ENCODE measurements around the gene DKK3. TPM values are rescaled to one million over a fixed set of nuclear protein-coding genes. Genes with fewer than 3 reads are reported as not detected.

DKK3 gene
- polyA plus RNA-seq, 2 of the 4 experiments (the other 2 are of a cell fraction), result 18.4 to 20.8 TPM

DNA sequence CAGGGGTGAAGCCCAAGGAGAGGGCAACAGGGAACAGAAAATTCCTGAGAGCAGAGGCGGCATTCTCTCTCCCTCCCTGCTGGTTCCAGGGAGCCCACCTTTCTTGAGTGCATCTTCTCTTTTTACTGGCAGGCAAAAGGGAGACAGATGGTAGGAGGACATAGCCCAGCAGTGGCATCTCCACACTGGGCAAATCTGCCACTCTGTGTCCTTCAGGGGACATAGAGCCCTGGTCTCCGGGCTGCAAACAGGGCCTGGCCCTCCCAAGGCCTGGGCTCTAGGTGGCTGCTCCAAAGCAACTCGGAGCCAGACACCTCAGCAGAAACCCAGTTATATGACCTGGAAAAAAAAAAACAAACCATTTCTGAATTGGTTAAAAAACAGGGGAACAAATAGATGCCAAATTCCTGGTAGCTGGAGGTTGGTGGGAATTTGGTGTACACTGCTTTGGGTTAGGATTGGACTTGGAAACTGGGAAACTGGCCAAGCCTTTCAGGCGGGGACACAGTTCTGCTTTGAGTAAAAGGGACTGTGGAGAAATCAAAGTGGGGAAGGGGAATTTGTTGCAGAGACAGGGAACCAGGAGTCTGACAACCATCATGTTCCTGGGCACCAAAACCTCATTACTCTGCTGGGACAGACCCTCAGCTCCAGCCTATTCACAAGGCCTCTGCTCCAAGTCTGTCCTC is 23.6 kb upstream of the DKK3 start:
- Histone ChIP-seq H3K4me1 (peaks cover 13% of the 10 kb centered on the region), H3K4me2 (no peak overlapping the region), H3K9me3 (no peaks in the 10 kb centered on the region), H3K4me3 (no peak overlapping the region), H3K27ac (no peak overlapping the region)
- POLR2A ChIA-PET, result no interaction called here
- FAIRE-seq (no peak), DNase-seq (ENCODE audit: low read depth in 1 of 2, low spot score in 1 of 2) (no peak), ATAC-seq (no peak)
- no peak for TF ChIP-seq BHLHE40 (IDR thresholded peaks at IDR 0.05; ENCODE audit: low read depth, low read length)
- no peak for TF ChIP-seq RAD21 (conservative IDR thresholded peaks at IDR 0.05 in 1 of 2, IDR thresholded peaks at IDR 0.05 in 1 of 2)
- TF ChIP-seq ZC3H11A (IDR thresholded peaks at IDR 0.05), result no peak
- no peak for TF ChIP-seq NPAS2 (CRISPR knock-in tag; IDR thresholded peaks at IDR 0.05; ENCODE audit: borderline replicate concordance)
- TF ChIP-seq, protein P1, sequence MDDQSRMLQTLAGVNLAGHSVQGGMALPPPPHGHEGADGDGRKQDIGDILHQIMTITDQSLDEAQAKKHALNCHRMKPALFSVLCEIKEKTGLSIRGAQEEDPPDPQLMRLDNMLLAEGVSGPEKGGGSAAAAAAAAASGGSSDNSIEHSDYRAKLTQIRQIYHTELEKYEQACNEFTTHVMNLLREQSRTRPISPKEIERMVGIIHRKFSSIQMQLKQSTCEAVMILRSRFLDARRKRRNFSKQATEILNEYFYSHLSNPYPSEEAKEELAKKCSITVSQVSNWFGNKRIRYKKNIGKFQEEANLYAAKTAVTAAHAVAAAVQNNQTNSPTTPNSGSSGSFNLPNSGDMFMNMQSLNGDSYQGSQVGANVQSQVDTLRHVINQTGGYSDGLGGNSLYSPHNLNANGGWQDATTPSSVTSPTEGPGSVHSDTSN (IDR thresholded peaks at IDR 0.05), result no peak
- no peak for TF ChIP-seq NFE2L2 (conservative IDR thresholded peaks at IDR 0.05; ENCODE audit: low read length)
- no peak for TF ChIP-seq FOSB (CRISPR knock-in tag; IDR thresholded peaks at IDR 0.05)
- no peak for TF ChIP-seq USF2 (IDR thresholded peaks at IDR 0.05)
- no peak for TF ChIP-seq EHMT2 (IDR thresholded peaks at IDR 0.05; ENCODE audit: low read depth)
- no peak for TF ChIP-seq ZFP36 (IDR thresholded peaks at IDR 0.05; ENCODE audit: borderline replicate concordance, partially characterized antibody)
- no peak for TF ChIP-seq SMC3 (IDR thresholded peaks at IDR 0.05)
- no peak for TF ChIP-seq CHD2 (IDR thresholded peaks at IDR 0.05; ENCODE audit: low read length, partially characterized antibody)
- TF ChIP-seq, protein P2, sequence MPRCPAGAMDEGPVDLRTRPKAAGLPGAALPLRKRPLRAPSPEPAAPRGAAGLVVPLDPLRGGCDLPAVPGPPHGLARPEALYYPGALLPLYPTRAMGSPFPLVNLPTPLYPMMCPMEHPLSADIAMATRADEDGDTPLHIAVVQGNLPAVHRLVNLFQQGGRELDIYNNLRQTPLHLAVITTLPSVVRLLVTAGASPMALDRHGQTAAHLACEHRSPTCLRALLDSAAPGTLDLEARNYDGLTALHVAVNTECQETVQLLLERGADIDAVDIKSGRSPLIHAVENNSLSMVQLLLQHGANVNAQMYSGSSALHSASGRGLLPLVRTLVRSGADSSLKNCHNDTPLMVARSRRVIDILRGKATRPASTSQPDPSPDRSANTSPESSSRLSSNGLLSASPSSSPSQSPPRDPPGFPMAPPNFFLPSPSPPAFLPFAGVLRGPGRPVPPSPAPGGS (IDR thresholded peaks at IDR 0.05), result no peak
- no peak for TF ChIP-seq RNF2 (IDR thresholded peaks at IDR 0.05; ENCODE audit: borderline replicate concordance, low read depth)
- WGBS (ENCODE audit: missing lambda C conversion rate), result 96% methylated on average over 4 of the region's 4 CpGs
- CTCF ChIA-PET, result interaction anchor here (1.0 kb wide), 1 partner anchor 12 kb away, joined by 3 read pairs; no protein-coding TSS in a partner anchor

DNA sequence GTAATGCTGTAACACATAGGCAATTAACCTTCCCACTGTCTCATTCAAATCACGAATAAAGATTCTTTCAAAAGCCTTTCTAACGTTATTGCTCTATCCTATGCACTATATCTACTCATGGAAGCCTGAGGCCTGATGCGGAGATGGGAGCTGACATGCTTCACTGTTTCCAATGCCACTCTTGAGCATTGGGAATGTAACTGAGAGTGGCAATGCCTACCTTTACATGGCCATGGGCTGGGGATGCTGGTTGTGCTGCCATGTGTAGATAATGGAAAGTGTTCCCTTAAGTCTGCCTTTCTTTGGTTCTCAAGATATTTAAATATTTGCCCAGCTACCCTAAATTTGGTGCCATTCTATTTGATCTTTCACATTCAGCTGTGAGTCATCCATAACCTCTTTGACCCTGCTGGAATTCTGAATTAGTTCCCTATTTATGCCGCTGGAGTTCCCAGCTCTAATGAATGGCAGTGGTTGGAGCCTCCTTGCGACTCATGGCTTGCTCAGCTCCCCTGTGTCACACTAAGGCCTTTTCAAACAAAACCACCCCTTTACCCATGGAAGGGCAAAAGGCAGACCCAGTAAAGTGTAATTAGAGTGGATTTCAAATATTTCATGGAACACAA is 21.4 kb upstream of the DKK3 start:
- DNase-seq (ENCODE audit: low read depth in 1 of 2, low spot score in 1 of 2) (no peak), ATAC-seq (peak in 1 of 2 experiments; percentile 53; a peak in 3 of 6 replicates), FAIRE-seq (no peak)
- H3K4me2 ChIP-seq, result peak overlapping the region; percentile 46
- TF ChIP-seq GATA3 (IDR thresholded peaks at IDR 0.05; ENCODE audit: borderline replicate concordance) (peak; percentile 17; the same call in 1 of the 2 replicates), RARB (CRISPR knock-in tag; IDR thresholded peaks at IDR 0.05) (no peak), FOSL2 (IDR thresholded peaks at IDR 0.05) (no peak), FOSL2 (CRISPR knock-in tag; IDR thresholded peaks at IDR 0.05) (peak; percentile 49)
- no peak overlapping the region for H3K4me3 ChIP-seq
- peaks cover 13% of the 10 kb centered on the region for H3K4me1 ChIP-seq
- no peaks in the 10 kb centered on the region for H3K9me3 ChIP-seq
- WGBS (ENCODE audit: missing lambda C conversion rate), result 49% methylated on average over 5 of the region's 5 CpGs
- POLR2A ChIA-PET, result no interaction called here
- CTCF ChIA-PET, result interaction anchor here (1.1 to 2.2 kb wide), 3 partner anchors 10 to 63 kb away, joined by 3 to 6 read pairs (median 6); no protein-coding TSS in a partner anchor
- no peak overlapping the region for H3K27ac ChIP-seq

DNA sequence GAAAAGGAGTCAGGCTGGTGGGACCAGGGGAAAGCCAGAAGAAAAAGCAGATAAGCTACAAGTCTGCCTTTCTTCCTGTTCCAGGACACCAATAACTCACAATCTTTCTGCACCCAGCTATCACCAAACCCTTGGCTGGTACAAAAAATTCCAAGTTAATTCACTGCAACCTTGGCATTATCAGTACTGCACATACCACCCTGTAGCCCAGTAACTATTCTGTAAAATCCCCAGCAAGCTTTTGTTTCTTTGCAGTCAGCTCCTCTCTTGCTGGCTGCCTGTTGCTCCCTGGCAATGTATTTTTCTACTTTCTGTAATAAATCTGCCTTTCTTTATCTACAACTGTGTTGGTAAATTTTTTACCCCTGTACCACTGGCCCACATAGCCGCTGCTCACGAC is 20.7 kb upstream of the DKK3 start:
- DNase-seq (ENCODE audit: low read depth in 1 of 2, low spot score in 1 of 2), result no peak
- WGBS (ENCODE audit: missing lambda C conversion rate), result 96% methylated on average over 2 of the region's 2 CpGs
- no peak overlapping the region for H3K4me3 ChIP-seq
- H3K4me2 ChIP-seq, result no peak overlapping the region
- POLR2A ChIA-PET, result no interaction called here
- H3K9me3 ChIP-seq, result peaks cover 6% of the 10 kb centered on the region; the same call in 2 of the 3 replicates
- CTCF ChIA-PET, result interaction anchor here (0.6 to 3.6 kb wide), 7 partner anchors 9 to 62 kb away, joined by 3 to 14 read pairs (median 6); no protein-coding TSS in a partner anchor
- no peak for FAIRE-seq
- H3K27ac ChIP-seq, result 0 out of 6 replicates have a peak overlapping the region, but pooled peaks of 1 of the 2 experiments have one; percentile 3
- no peak for ATAC-seq
- peaks cover 13% of the 10 kb centered on the region for H3K4me1 ChIP-seq
- no peak for TF ChIP-seq HDAC2 (IDR thresholded peaks at IDR 0.05)
- no peak for TF ChIP-seq CTCF (IDR thresholded peaks at IDR 0.05)
- TF ChIP-seq FOSL2 (IDR thresholded peaks at IDR 0.05), result no peak
- TF ChIP-seq FOSL2 (CRISPR knock-in tag; IDR thresholded peaks at IDR 0.05), result no peak
- TF ChIP-seq CHD4 (IDR thresholded peaks at IDR 0.05; ENCODE audit: borderline replicate concordance), result no peak
- no peak for TF ChIP-seq ELK1 (IDR thresholded peaks at IDR 0.05; ENCODE audit: low read depth, low read length)
- TF ChIP-seq MYC (IDR thresholded peaks at IDR 0.05; ENCODE audit: borderline replicate concordance, low read length), result no peak
- no peak for TF ChIP-seq HOXA7 (CRISPR knock-in tag; IDR thresholded peaks at IDR 0.05)
- TF ChIP-seq, protein P1 (IDR thresholded peaks at IDR 0.05), result no peak
- TF ChIP-seq ZFP36 (IDR thresholded peaks at IDR 0.05; ENCODE audit: borderline replicate concordance, partially characterized antibody), result no peak
- TF ChIP-seq HOXB13 (CRISPR knock-in tag; IDR thresholded peaks at IDR 0.05; ENCODE audit: low read depth), result no peak

Measured in A549 (cell line).